Endothelial cell (in vitro differentiated cells): Measurements from ENCODE around the gene MRPS31. TPM values are rescaled to one million over a fixed set of nuclear protein-coding genes. Genes with fewer than 3 reads are reported as not detected.

Experiments used
- DNase-seq: peaks from one replicate; pipeline ENCODE4 v3.0.0; 2021; ENCODE audit warnings: low spot score
- H3K27ac Mint-ChIP-seq: one replicate; pipeline ENCODE4 v1.8.0; 2021; ENCODE audit warnings: mixed read lengths, inconsistent platforms; ENCODE audit not compliant: unreplicated experiment
- H3K27me3 Mint-ChIP-seq: one replicate; pipeline ENCODE4 v1.8.0; 2021; ENCODE audit warnings: mild to moderate bottlenecking, moderate library complexity, mixed read lengths, inconsistent platforms; ENCODE audit not compliant: unreplicated experiment
- H3K36me3 Mint-ChIP-seq: one replicate; pipeline ENCODE4 v1.8.0; 2021; ENCODE audit warnings: mild to moderate bottlenecking, low read depth, mixed read lengths, inconsistent platforms; ENCODE audit not compliant: unreplicated experiment
- H3K4me1 Mint-ChIP-seq: one replicate; pipeline ENCODE4 v1.8.0; 2021; ENCODE audit warnings: mild to moderate bottlenecking, mixed read lengths, inconsistent platforms; ENCODE audit not compliant: unreplicated experiment
- H3K4me3 Mint-ChIP-seq: one replicate; pipeline ENCODE4 v1.8.0; 2021; ENCODE audit warnings: mild to moderate bottlenecking, mixed read lengths, inconsistent platforms; ENCODE audit not compliant: unreplicated experiment
- H3K9me3 Mint-ChIP-seq: one replicate; pipeline ENCODE4 v1.8.0; 2021; ENCODE audit warnings: mixed read lengths, inconsistent platforms; ENCODE audit not compliant: unreplicated experiment
- CTCF ChIP-seq: fragments of 200-600 bp; sonication (generic); IDR thresholded peaks from one replicate; pipeline ENCODE4 v1.5.0; 2021; ENCODE audit warnings: antibody characterized with exemption; ENCODE audit not compliant: unreplicated experiment
- total RNA-seq: library from RNA; stranded (reverse); fragmentation: NEBNext Ultra II Directional; extraction: Animal tissue kit (Norgen Biotek cat#: 25700); gene quantifications from one replicate; pipeline ENCODE4 v1.2.1, GENCODE V29; 2021; ENCODE audit not compliant: unreplicated experiment

Gene MRPS31
- total RNA-seq, 1 donor from 2014 or later = 16.7 TPM

- Mint-ChIP-seq H3K27me3 (peaks cover 1% of the 10 kb centered on the region), H3K27ac (no peak overlapping the region), H3K4me1 (peaks cover 10% of the 10 kb centered on the region), H3K9me3 (no peaks in the 10 kb centered on the region), H3K36me3 (no peaks in the 10 kb centered on the region), H3K4me3 (no peak overlapping the region)
- no peak for DNase-seq
- no peak for TF ChIP-seq CTCF
Measured at GRCh38 chr13:40776232-40776631, 5.2 kb upstream of the MRPS31 start.

- Mint-ChIP-seq H3K27me3 (peaks cover 3% of the 10 kb centered on the region), H3K27ac (no peak overlapping the region), H3K4me1 (peaks cover 20% of the 10 kb centered on the region), H3K4me3 (no peak overlapping the region), H3K9me3 (no peaks in the 10 kb centered on the region), H3K36me3 (no peaks in the 10 kb centered on the region)
- DNase-seq = no peak
- TF ChIP-seq CTCF = no peak
Measured at GRCh38 chr13:40774672-40775071, 3.7 kb upstream of the MRPS31 start.

- H3K4me3 Mint-ChIP-seq = no peak overlapping the region
- H3K4me1 Mint-ChIP-seq = peaks cover 20% of the 10 kb centered on the region
- H3K9me3 Mint-ChIP-seq = no peaks in the 10 kb centered on the region
- H3K27ac Mint-ChIP-seq = no peak overlapping the region
- peaks cover 2% of the 10 kb centered on the region for H3K27me3 Mint-ChIP-seq
- no peaks in the 10 kb centered on the region for H3K36me3 Mint-ChIP-seq
- no peak for DNase-seq
- no peak for TF ChIP-seq CTCF
Measured at GRCh38 chr13:40772765-40773473, 1.9 kb upstream of the MRPS31 start.

- peak overlapping the region; percentile 99 for H3K4me3 Mint-ChIP-seq
- H3K9me3 Mint-ChIP-seq = no peaks in the 10 kb centered on the region
- DNase-seq = no peak
- peak overlapping the region; percentile 97 for H3K27ac Mint-ChIP-seq
- no peaks in the 10 kb centered on the region for H3K36me3 Mint-ChIP-seq
- peaks cover 9% of the 10 kb centered on the region for H3K4me1 Mint-ChIP-seq
- peaks cover 2% of the 10 kb centered on the region for H3K27me3 Mint-ChIP-seq
- no peak for TF ChIP-seq CTCF
Measured at GRCh38 chr13:40770609-40770933, 419 bp downstream of the MRPS31 start.

GRCh38 chr13:40769970-40770369, 1.0 kb downstream of the MRPS31 start:
- Mint-ChIP-seq H3K4me1 (peaks cover 9% of the 10 kb centered on the region), H3K4me3 (no peak overlapping the region), H3K36me3 (no peaks in the 10 kb centered on the region), H3K27ac (no peak overlapping the region), H3K27me3 (peaks cover 2% of the 10 kb centered on the region), H3K9me3 (no peaks in the 10 kb centered on the region)
- no peak for TF ChIP-seq CTCF
- no peak for DNase-seq
